NCI-H446 (cell line): ENCODE data around the gene ASTN2.

Source experiments
- DNase-seq, 2 experiments: peaks; one replicate each; lab custom pipeline; 2025; lab: John Stamatoyannopoulos, UW

ASTN2 gene

DNA sequence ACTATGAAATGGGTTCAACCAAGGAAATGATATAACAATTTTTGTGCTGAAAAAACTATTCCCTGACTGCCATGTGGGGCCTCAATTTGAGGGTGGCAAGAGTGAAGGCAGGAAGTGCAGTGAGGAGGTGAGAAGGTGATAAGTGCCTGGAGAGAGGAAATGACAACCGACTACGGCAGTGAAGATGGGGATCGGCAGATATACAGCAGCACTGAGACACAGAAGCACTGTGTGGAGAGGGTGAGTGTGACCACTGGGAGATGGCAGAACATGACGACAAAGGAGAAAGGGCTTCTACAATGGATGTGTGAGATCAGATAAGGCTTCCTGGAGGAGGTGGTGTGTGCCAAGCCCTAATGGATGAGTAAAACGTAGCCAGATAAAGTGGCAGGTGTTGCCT, 456.0 kb downstream of the ASTN2 start:
- DNase-seq: no peak

DNA sequence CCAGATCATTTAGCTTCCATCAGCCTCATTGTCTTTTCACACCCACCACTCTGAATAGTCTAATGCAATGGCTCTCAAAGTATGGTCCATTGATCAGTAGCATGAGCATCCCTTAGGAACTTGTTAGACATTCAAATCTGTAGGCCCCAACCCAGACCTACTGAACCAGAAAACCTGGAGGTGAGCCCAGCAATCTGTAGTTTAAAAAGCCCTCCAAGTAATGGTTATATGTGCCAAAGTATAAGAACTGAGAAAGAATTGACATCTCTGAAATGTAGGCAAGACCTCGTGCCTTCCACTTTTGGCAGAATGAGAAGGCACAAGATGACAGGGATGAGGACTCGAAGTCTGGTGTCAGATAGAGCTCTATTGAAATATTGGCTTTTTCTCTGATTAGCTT, 460.1 kb downstream of the ASTN2 start:
- DNase-seq: peak; percentile 52 to 76

DNA sequence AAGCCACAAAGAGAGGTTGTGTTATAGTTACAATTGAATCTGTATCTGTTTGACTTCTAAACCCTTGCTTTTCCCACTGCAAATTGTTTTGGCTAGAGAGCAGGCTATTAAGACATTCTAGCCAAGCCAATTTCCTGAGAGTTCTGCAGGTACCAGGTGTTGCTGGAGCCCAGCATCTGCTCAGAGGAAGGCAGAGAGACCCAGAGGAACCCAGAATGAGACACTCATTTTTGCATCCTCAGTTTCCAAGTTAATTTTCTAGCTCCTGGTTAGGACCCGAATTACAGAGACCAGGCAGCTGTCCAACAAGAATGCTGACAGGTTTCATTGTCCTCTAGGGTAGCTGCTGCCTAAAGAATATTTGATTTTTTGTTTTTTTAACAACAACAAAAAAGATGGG, 461.6 kb downstream of the ASTN2 start:
- no peak for DNase-seq

DNA sequence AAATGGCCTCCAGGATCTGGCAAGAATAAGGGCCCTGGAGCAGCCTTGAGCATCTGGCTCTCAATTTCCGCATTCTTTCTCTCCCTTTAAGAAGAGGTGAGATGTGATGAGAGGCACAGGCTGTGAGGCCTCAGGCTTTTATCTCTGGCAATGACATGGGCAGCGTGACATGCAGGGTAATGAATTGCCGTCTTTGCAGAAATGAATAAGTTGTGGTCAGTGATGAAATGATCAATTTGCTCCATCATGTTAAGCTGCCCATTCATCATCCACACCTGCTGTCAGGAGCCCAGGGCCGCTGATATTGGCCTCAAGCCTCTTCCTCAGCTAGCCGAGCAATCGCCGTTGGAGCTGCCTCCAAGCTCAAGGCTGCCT, 462.4 kb downstream of the ASTN2 start:
- DNase-seq: no peak

DNA sequence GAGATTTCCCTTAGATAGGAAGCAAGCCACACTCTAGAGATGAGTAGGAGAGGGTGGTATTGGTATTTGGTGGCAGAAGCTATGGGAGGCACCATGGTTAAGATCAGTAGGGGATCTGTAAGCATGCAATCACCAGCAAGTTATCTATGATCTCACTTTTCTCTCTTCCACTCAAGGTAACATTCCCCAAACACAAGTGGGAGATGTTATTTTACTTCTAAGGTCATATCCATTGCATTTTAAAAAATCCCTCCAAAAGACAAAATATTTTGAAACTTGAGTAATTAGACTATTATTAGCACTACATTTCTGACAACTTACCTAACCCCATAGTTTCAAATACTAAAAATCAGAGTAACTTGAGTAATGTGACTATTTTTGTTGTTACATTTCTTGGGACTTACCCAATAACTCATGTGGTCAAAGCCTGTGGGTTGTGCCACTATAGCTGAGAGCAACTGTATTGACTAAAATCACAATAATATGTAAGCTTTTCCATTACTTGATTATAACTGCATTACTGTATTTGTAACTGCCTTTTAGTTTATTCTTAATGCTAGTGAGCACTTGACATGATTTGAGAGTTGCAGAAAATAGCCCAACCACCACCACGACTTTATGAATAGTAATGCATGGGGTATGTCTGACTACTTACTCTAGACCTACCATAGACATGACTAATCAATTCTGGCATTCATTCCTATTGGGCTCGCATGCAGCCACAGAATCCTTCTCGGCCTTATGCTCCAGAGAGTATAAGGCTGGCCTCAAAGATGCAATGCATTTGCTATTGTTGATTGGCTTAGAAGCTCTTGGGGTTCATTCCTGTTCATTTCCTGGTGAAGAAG, 463.0 kb downstream of the ASTN2 start:
- DNase-seq: no peak

DNA sequence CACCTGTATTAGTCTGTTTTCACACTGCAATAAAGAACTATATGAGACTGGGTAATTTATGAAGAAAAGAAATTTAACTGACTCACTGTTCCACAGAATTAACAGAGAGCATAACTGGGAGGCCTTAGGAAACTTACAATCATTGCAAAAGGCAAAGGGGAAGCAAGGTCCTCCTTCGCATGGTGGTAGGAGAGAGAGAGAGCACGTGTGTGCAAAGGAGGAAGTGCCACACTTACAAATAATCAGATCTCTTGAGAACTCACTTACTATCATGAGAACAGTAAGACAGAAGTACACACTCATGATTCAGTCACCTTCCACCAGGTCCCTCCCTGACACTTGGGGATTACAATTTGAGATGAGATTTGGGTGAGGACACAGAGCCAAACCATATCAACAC, 469.0 kb downstream of the ASTN2 start:
- DNase-seq: no peak

DNA sequence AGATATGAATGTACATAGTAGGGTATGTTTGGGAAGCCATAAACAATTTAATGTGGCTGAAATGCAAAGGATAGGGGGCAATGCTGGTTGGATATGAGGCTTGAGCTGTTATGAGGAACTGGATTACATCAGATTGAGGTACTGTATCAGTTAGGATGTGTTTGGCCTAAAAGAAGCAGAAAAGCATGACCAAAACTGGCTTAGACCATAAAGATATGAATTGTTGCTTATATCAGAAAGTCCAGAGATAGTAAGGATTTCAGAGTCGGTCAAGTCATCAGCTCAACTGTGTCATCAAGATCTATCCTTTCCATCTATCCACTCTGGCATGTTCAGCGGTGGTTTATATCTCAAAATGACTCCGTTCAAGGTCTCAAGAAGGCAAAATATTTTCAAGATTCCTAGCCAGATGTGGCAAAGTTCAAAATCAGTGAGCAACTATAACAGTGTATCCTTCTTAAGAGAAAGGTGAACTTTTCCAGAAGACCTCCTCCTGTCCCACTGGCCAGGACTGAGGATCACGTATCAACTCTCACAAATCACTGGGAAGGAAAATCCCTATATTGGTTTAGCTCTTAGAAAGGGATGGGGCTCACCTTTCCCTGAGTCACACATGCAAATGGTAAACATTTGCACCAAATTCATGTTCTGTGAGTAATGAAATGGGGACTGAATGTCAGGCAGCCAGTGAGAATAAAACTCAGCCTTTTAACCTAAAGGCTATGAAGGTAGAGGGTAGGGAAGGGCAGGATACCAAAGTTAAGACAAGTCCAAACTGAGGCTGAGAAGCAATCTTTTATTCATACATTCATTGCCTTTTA, 469.9 kb downstream of the ASTN2 start:
- no peak for DNase-seq

DNA sequence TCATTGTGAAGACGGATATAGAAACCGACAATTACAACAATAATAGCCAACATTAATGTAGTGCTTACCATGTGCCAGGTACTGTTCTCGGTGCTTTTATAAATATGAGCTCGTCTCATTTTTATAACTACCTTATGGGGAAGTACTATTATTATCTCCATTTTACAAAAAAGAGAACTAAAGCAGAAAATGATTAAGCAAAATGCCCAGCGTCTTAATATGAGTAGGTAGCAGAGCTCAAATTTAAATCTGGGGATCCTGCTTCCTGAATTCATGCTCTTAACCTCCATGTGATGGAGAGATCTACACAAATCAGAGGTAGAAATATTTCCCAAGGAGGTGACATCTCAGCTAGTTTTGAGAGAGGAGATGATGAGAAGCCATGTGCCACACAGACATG, 470.9 kb downstream of the ASTN2 start:
- DNase-seq: no peak

DNA sequence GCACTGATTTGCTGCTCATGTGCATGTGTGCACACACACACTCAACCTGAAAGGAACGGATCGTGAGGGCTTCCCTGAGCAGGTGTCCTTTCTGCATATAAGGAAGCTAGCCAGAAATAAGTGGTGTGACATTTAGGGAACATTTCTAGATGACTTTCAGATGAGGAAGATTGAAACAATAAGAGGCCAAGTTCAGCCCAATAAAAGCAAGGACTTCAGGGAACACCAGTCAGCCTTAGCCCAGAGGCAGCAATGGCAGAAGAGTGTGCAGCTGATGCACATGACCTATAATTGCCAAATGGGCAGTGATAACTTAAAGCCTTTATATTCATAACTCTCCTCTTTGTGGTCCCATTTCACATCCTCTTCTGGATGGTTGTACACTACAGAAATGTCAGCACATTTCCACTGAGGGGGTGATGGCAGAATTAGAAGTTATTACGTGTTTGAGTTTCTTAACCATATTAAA, 472.2 kb downstream of the ASTN2 start:
- no peak for DNase-seq

DNA sequence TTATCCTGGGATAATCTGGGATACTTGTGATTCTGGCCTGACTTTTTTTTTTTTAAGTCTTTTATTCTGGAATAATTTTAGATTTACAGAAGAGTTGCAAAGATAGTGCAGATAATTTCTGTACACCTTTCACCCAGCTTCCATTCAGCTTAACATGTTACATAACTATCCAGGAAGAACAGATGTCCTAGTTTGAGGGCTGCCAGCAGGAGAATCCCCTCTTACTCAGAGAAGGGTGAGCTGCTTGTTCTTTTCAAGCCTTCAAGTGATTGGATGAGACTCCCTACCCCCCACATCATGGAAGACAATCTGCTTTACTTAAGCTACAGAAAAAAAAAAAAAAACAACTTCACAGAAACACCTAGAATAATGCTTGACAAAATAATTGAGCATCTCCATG, 473.6 kb downstream of the ASTN2 start:
- DNase-seq: no peak

DNA sequence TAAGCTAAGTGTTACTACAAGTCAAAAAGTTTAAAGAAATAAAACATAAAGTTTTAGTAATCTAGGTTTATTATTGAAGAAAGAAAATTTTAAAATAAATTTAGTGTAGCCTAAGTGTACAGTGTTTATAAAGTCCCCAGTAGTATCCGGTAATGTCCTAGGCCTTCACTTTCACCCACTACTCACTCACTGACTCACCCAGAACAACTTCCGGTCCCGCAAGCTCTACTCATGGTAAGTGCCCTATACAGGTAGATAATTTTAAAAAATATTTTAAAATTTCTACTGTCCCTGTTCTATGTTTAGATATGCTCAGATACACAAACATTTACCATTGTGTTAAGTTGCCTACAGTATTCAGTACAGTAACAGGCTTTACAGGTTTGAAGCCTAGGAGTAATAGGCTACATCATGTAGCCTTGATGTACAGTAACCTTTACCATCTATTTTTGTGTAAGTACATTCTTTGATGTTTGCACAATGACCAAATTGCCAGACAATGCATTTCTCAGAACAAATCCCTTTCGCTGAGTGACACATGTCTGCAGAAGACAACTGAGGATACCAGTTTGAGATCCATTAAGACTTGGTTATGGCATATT, 474.1 kb downstream of the ASTN2 start:
- no peak for DNase-seq

DNA sequence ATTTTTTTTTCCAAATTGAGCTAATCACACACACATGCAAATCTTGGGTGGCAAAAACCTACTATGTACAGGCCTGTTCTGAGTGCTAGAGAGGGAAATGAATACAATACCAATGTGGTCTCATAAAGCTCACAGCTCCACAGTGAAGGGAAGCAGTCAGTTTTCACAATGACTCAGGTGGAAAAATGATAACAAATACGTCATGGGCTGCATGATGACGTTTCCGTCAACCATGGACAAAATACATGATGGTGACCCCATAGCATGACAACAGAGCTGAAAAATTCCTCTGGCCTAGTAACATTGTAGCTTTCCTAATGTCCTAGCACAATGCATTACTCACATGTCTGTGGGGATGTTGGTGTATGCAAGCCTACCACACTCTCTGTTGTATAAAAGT, 475.2 kb downstream of the ASTN2 start:
- DNase-seq: no peak

DNA sequence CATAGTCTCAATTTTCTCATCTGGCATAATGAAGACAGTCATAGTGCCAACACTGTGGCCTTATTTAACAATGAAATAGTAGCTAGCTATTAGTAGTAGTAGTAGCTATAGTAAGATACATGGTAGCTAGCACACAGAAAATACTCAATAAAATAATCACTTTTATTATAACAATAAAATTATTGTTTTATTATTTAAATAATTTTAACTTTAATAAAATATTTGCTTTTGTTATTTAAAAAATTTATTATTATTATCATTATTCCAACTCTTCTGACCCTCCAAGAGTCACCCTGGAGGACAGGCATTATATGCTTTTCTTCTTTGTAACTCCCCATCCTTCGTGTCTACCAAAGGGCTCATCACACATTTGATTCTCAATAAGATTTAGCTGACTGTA, 475.7 kb downstream of the ASTN2 start:
- no peak for DNase-seq

DNA sequence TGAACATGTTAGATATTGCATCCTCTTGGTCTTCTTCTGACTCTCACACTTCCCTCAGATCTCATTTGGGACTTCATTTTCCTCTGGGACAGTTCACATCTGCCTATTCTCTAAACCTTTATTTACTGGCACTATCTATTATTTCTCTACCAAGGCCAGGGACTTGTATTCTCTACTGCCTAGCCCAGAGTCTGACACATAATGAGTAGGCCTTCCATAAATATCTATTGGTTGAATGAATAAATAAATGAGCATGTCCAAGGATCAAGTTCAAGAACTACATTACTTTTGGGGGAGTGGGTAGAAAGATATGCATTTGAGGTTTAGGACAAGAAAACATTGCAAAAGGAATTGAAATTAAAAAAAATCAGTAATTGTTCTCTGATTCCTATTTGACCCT, 477.5 kb downstream of the ASTN2 start:
- DNase-seq: no peak

DNA sequence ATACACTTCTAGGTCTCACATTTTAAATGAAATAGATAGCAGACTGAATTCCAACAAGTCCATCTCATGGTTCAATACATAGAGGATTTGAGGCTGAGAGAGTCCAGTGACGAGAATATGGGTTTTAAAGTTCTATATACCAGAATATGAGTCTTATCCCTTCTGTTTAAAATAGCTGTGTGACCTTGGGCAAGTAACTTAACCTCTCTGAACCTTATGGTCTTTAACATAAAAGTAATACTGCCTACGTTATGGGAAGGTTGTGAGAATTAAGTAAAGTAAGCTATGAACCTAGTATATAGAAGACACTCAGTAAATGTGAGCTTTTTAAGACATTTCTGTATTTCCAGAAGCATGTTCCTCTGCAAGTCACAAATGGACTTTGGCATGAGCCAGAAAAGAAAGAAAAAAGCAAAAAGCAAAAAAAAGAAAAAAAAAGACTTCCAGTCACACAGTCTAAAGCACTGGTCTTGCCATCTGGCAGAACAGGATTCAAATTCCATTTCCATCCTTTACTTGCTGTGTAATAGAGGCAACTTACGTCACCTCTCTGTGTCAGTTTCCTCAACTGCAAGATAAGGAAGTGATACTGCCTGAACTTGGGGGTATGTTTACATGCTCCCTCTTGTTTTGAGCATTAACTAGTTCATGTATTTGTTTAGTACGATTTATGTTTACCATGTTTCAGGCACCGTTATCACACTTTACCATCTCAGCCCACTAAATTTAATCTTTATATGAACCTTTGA, 479.5 kb downstream of the ASTN2 start:
- no peak for DNase-seq

DNA sequence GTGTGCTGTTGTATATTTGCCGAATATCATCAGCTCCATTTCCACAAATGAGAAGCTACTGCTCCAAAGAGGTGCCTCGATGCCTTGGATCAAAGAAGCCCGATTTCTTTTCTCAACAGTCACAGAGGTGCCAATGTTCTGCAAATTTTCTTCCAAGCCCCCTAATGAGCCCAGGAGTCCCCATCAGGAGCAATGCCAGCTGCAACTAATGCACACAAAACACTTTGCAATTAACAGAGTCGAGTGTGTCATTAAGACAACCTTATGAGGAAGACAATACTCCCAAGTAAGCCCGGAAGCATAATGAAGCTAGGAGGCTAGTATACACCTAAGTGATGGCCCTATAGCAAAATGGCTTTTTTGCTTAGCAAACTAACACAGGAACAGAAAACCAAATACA, 480.7 kb downstream of the ASTN2 start:
- no peak for DNase-seq

DNA sequence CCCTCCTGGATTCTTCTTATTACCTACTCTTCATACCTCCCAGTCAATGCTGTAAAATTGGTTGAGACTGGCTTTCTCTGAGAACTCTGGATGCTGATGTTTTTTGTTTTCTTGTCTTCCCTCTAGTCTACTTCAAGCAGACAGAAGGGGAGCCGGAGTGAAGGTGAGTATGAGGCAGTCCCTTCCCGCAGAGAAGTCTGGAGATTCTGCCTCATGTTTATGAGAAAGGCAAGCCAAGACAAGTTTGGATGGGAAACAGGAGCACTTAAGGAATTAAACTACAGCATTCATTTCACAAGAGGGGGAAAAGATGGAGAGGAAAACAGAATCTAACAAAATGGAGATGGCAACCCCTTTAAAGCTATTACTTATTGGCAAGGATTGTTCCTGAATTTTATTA, 481.6 kb downstream of the ASTN2 start:
- no peak for DNase-seq

DNA sequence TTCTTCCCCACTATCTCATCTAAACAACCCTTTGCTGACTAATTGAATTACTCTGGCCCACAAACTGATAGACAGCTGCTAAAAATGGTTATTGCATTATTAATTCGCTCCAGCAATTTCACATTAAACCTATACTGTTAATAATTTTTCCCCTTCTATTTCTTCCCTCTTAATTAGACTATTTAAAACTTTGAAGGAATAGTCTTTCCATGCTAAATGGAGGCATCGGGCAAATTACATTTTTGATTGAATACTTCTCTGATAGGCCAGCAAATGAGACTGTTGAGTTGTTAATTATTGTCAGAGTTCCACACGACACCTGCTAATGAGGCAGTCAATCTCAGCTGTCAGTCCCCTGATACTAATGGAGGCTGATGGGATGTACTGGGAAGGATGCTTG, 485.2 kb downstream of the ASTN2 start:
- DNase-seq: no peak

DNA sequence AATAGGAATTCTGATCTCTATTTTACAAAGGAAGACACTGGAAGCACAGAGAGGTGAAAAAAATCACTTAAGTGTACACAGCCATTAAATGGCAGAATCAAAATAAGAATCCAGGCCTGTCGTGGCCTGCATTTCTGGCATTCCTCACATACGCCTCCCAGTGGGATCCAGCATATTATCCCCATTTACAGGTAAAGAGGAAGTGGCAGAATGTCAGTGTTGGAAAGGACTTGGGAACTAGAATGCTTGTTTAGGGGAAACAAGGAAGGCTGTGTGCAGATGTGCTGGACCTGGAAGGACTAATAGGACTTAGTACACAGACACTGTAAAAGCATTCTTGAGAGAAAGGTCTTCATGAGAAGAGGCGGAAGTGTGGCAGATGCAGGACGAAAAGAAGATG, 486.0 kb downstream of the ASTN2 start:
- DNase-seq: no peak

DNA sequence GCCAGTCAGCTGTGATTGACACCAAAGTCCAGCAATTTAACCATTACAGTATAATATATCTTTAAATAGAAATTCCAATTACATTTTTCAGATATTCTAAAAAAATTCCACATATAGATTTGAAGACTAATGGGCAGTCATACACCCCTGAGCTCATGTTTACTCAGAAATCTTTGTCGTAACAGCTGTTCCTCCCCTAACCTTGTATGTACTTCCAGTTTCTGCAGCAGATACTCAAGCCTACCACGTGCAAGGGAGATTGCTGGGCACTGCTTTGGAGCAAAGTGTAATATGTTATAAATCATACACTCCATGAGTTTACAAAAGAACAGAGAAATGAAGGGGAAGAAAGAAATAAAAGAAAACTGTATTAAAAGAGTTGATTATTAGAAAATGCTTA, 486.6 kb downstream of the ASTN2 start:
- DNase-seq: no peak

DNA sequence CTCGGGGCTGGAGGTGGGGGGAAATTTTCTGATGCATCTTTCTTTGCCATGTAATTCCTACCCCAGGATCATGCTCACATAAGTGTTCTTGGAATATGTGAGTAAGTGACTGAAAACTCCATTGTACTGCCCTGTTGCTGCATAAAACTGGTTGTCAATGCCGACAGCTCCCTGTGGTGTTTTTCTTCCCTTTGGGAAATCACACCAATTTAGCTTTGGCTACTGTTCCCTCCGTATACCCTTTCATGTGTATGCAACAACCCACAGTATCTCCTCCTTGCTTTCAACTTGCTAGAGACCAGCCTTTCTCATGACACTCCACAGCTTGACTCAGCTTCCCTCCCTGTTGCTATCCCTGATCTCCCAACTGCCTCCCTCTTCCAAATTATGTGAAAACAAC, 487.1 kb downstream of the ASTN2 start:
- DNase-seq: no peak

DNA sequence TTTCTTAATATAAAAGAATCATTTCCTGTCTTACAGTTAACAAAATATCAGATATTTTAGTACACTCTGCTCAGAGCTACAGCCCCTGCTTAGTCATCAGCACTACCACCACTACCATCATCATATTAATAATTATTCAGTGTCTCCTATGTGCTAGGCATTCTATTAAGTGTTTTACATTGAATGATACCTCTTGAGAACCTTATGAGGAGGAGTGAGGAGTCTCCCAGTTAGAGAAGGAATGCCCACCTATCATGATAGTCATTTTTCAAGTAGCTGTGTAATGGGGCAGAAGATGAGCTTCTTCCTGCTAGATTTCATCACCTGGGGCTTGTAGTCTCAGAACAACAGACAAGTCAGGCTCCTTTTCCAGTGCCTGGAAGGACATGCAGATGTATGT, 489.7 kb downstream of the ASTN2 start:
- DNase-seq: no peak
